ENCODE results near the gene MAPK11.

GRCh38 chr22:50281957-50282356 lies 11.8 kb upstream of the MAPK11 start:
- TF ChIP-seq CTCF (IDR thresholded peaks at IDR 0.05; ENCODE audit: low read depth, low read length): no peak
- no peak for TF ChIP-seq EZH2phosphoT487 (IDR thresholded peaks at IDR 0.05; ENCODE audit: low read depth)

All from OCI-LY3 (cell line).